ENCODE measurements around the gene GPANK1.
A peak's percentile ranks its signal among the peaks of the same experiment; 100 is the strongest.

GPANK1 gene

GRCh38 chr6:31663126-31663960, 1.5 kb downstream of the GPANK1 start:
- H3K27ac ChIP-seq (ENCODE audit: low read depth, low read length): peak overlapping the region; percentile 97
- H3K27me3 ChIP-seq (ENCODE audit: control insufficient read depth in 1 of 2, insufficient read depth in 2 of 2, low read length in 2 of 2): no peaks in the 10 kb centered on the region
- peaks cover 16 to 19% of the 10 kb centered on the region in 2 donors for H3K36me3 ChIP-seq (ENCODE audit: control insufficient read depth in 1 of 2, insufficient read depth in 2 of 2, low read length in 2 of 2)
- peak overlapping the region; percentile 80 to 94 for H3K9ac ChIP-seq (ENCODE audit: low read depth in 1 of 2, low read length in 2 of 2)
- peak overlapping the region; percentile 89 to 92 for H3K4me3 ChIP-seq (ENCODE audit: low read depth in 1 of 2, low read length in 2 of 2)
- peaks cover 52 to 75% of the 10 kb centered on the region in 2 donors for H3K4me1 ChIP-seq (ENCODE audit: control insufficient read depth in 1 of 2, insufficient read depth in 2 of 2, low read length in 2 of 2)
- no peaks in the 10 kb centered on the region for H3K9me3 ChIP-seq (ENCODE audit: control insufficient read depth in 1 of 2, low read length in 2 of 2)

GRCh38 chr6:31662124-31662723, 2.6 kb downstream of the GPANK1 start:
- H3K36me3 ChIP-seq (ENCODE audit: control insufficient read depth in 1 of 2, insufficient read depth in 2 of 2, low read length in 2 of 2): peaks cover 10 to 16% of the 10 kb centered on the region in 2 donors

GRCh38 chr6:31661262-31662123, 3.3 kb downstream of the GPANK1 start:
- Histone ChIP-seq H3K9ac (ENCODE audit: low read depth in 1 of 2, low read length in 2 of 2) (peak overlapping the region; percentile 83 to 96), H3K9me3 (ENCODE audit: control insufficient read depth in 1 of 2, low read length in 2 of 2) (no peaks in the 10 kb centered on the region), H3K27ac (ENCODE audit: low read depth, low read length) (no peak overlapping the region), H3K4me3 (ENCODE audit: low read depth in 1 of 2, low read length in 2 of 2) (peak overlapping the region; percentile 88 to 97), H3K36me3 (ENCODE audit: control insufficient read depth in 1 of 2, insufficient read depth in 2 of 2, low read length in 2 of 2) (peaks cover 12 to 18% of the 10 kb centered on the region in 2 donors), H3K4me1 (ENCODE audit: control insufficient read depth in 1 of 2, insufficient read depth in 2 of 2, low read length in 2 of 2) (peaks cover 59 to 66% of the 10 kb centered on the region in 2 donors), H3K27me3 (ENCODE audit: control insufficient read depth in 1 of 2, insufficient read depth in 2 of 2, low read length in 2 of 2) (no peaks in the 10 kb centered on the region)

More at GRCh38 chr6:31662124-31662723, 2.6 kb downstream of the GPANK1 start:
- Histone ChIP-seq H3K9me3 (ENCODE audit: control insufficient read depth in 1 of 2, low read length in 2 of 2) (no peaks in the 10 kb centered on the region), H3K27me3 (ENCODE audit: control insufficient read depth in 1 of 2, insufficient read depth in 2 of 2, low read length in 2 of 2) (no peaks in the 10 kb centered on the region), H3K4me1 (ENCODE audit: control insufficient read depth in 1 of 2, insufficient read depth in 2 of 2, low read length in 2 of 2) (peaks cover 63 to 72% of the 10 kb centered on the region in 2 donors), H3K9ac (ENCODE audit: low read depth in 1 of 2, low read length in 2 of 2) (peak overlapping the region in 1 of 2 donors; percentile 1), H3K4me3 (ENCODE audit: low read depth in 1 of 2, low read length in 2 of 2) (peak overlapping the region; percentile 35 to 89), H3K27ac (ENCODE audit: low read depth, low read length) (no peak overlapping the region)

- H3K36me3 ChIP-seq (ENCODE audit: control insufficient read depth in 1 of 2, insufficient read depth in 2 of 2, low read length in 2 of 2): peaks cover 12 to 18% of the 10 kb centered on the region in 2 donors
- peaks cover 65 to 71% of the 10 kb centered on the region in 2 donors for H3K4me1 ChIP-seq (ENCODE audit: control insufficient read depth in 1 of 2, insufficient read depth in 2 of 2, low read length in 2 of 2)
- no peaks in the 10 kb centered on the region for H3K9me3 ChIP-seq (ENCODE audit: control insufficient read depth in 1 of 2, low read length in 2 of 2)
- H3K27ac ChIP-seq (ENCODE audit: low read depth, low read length): peak within 1 kb of the TSS; percentile 86
- peak within 1 kb of the TSS; percentile 88 to 97 for H3K4me3 ChIP-seq (ENCODE audit: low read depth in 1 of 2, low read length in 2 of 2)
- H3K9ac ChIP-seq (ENCODE audit: low read depth in 1 of 2, low read length in 2 of 2): peak within 1 kb of the TSS; percentile 83 to 96
- H3K27me3 ChIP-seq (ENCODE audit: control insufficient read depth in 1 of 2, insufficient read depth in 2 of 2, low read length in 2 of 2): no peaks in the 10 kb centered on the region
Observed at GRCh38 chr6:31660381-31661261, 4.2 kb downstream of the GPANK1 start, which contains the start of gene C6orf47. C6orf47 (minus strand) TSS chr6:31660778; CDS start chr6:31659947, 831 bp downstream.

- peak overlapping the region; percentile 88 to 97 for H3K4me3 ChIP-seq (ENCODE audit: low read depth in 1 of 2, low read length in 2 of 2)
- no peaks in the 10 kb centered on the region for H3K9me3 ChIP-seq (ENCODE audit: control insufficient read depth in 1 of 2, low read length in 2 of 2)
- peaks cover 12 to 26% of the 10 kb centered on the region in 2 donors for H3K36me3 ChIP-seq (ENCODE audit: control insufficient read depth in 1 of 2, insufficient read depth in 2 of 2, low read length in 2 of 2)
- peak overlapping the region; percentile 83 to 96 for H3K9ac ChIP-seq (ENCODE audit: low read depth in 1 of 2, low read length in 2 of 2)
- peaks cover 71 to 79% of the 10 kb centered on the region in 2 donors for H3K4me1 ChIP-seq (ENCODE audit: control insufficient read depth in 1 of 2, insufficient read depth in 2 of 2, low read length in 2 of 2)
- peak overlapping the region; percentile 86 for H3K27ac ChIP-seq (ENCODE audit: low read depth, low read length)
- no peaks in the 10 kb centered on the region for H3K27me3 ChIP-seq (ENCODE audit: control insufficient read depth in 1 of 2, insufficient read depth in 2 of 2, low read length in 2 of 2)
Observed at GRCh38 chr6:31659649-31660380, 5.0 kb downstream of the GPANK1 start.

- H3K9me3 ChIP-seq (ENCODE audit: control insufficient read depth in 1 of 2, low read length in 2 of 2): no peaks in the 10 kb centered on the region
- no peak overlapping the region for H3K27ac ChIP-seq (ENCODE audit: low read depth, low read length)
- H3K4me1 ChIP-seq (ENCODE audit: control insufficient read depth in 1 of 2, insufficient read depth in 2 of 2, low read length in 2 of 2): peaks cover 69 to 77% of the 10 kb centered on the region in 2 donors
- peaks cover 12 to 26% of the 10 kb centered on the region in 2 donors for H3K36me3 ChIP-seq (ENCODE audit: control insufficient read depth in 1 of 2, insufficient read depth in 2 of 2, low read length in 2 of 2)
- H3K4me3 ChIP-seq (ENCODE audit: low read depth in 1 of 2, low read length in 2 of 2): peak overlapping the region; percentile 88 to 97
- no peaks in the 10 kb centered on the region for H3K27me3 ChIP-seq (ENCODE audit: control insufficient read depth in 1 of 2, insufficient read depth in 2 of 2, low read length in 2 of 2)
- peak overlapping the region; percentile 83 to 96 for H3K9ac ChIP-seq (ENCODE audit: low read depth in 1 of 2, low read length in 2 of 2)
Observed at GRCh38 chr6:31658983-31659648, 5.7 kb downstream of the GPANK1 start.

- peak overlapping the region in 1 of 2 donors; percentile 40 for H3K9ac ChIP-seq (ENCODE audit: low read depth in 1 of 2, low read length in 2 of 2)
- peaks cover 64 to 68% of the 10 kb centered on the region in 2 donors for H3K4me1 ChIP-seq (ENCODE audit: control insufficient read depth in 1 of 2, insufficient read depth in 2 of 2, low read length in 2 of 2)
- H3K27ac ChIP-seq (ENCODE audit: low read depth, low read length): no peak overlapping the region
- peaks cover 12 to 26% of the 10 kb centered on the region in 2 donors for H3K36me3 ChIP-seq (ENCODE audit: control insufficient read depth in 1 of 2, insufficient read depth in 2 of 2, low read length in 2 of 2)
- no peaks in the 10 kb centered on the region for H3K27me3 ChIP-seq (ENCODE audit: control insufficient read depth in 1 of 2, insufficient read depth in 2 of 2, low read length in 2 of 2)
- H3K9me3 ChIP-seq (ENCODE audit: control insufficient read depth in 1 of 2, low read length in 2 of 2): no peaks in the 10 kb centered on the region
- H3K4me3 ChIP-seq (ENCODE audit: low read depth in 1 of 2, low read length in 2 of 2): peak overlapping the region; percentile 30 to 88
Observed at GRCh38 chr6:31658158-31658688, 6.6 kb downstream of the GPANK1 start.

- Histone ChIP-seq H3K27me3 (ENCODE audit: control insufficient read depth in 1 of 2, insufficient read depth in 2 of 2, low read length in 2 of 2) (no peaks in the 10 kb centered on the region), H3K4me1 (ENCODE audit: control insufficient read depth in 1 of 2, insufficient read depth in 2 of 2, low read length in 2 of 2) (peaks cover 60 to 62% of the 10 kb centered on the region in 2 donors), H3K27ac (ENCODE audit: low read depth, low read length) (no peak overlapping the region), H3K36me3 (ENCODE audit: control insufficient read depth in 1 of 2, insufficient read depth in 2 of 2, low read length in 2 of 2) (peaks cover 12 to 26% of the 10 kb centered on the region in 2 donors), H3K4me3 (ENCODE audit: low read depth in 1 of 2, low read length in 2 of 2) (no peak overlapping the region), H3K9me3 (ENCODE audit: control insufficient read depth in 1 of 2, low read length in 2 of 2) (no peaks in the 10 kb centered on the region), H3K9ac (ENCODE audit: low read depth in 1 of 2, low read length in 2 of 2) (no peak overlapping the region)
Observed at GRCh38 chr6:31657406-31658157, 7.2 kb downstream of the GPANK1 start.
